GM21515 (cell line): ENCODE results near the gene SCCPDH.

Experiments used
- ATAC-seq: cut with Tn5 transposase; IDR thresholded peaks from one replicate; pipeline ENCODE4 v1.9.1; 2021; ENCODE audit not compliant: unreplicated experiment

SCCPDH gene

GRCh38 chr1:246748006-246748405 is 23.8 kb downstream of the SCCPDH start:
- ATAC-seq, result no peak

GRCh38 chr1:246748867-246749266 is 24.7 kb downstream of the SCCPDH start:
- no peak for ATAC-seq

- ATAC-seq, result no peak
These were observed 26.5 kb downstream of the SCCPDH start for GRCh38 chr1:246750752-246751151.

GRCh38 chr1:246753670-246754535 is 29.7 kb downstream of the SCCPDH start:
- peak; percentile 90 for ATAC-seq

- ATAC-seq, result no peak
These were observed 31.2 kb downstream of the SCCPDH start for GRCh38 chr1:246755419-246755818.

- no peak for ATAC-seq
These were observed 36.5 kb downstream of the SCCPDH start for GRCh38 chr1:246760422-246761347.

- no peak for ATAC-seq
These were observed 37.2 kb downstream of the SCCPDH start for GRCh38 chr1:246761396-246761795.

- ATAC-seq, result no peak
These were observed 41.3 kb downstream of the SCCPDH start for GRCh38 chr1:246765521-246765920.

GRCh38 chr1:246768403-246769020 is 44.3 kb downstream of the SCCPDH start:
- no peak for ATAC-seq

- no peak for ATAC-seq
These were observed 45.1 kb downstream of the SCCPDH start for GRCh38 chr1:246769306-246769705.

GRCh38 chr1:246771366-246771765 is 47.2 kb downstream of the SCCPDH start:
- no peak for ATAC-seq

GRCh38 chr1:246772686-246773085 is 48.5 kb downstream of the SCCPDH start:
- ATAC-seq, result peak; percentile 22

- ATAC-seq, result peak; percentile 99
These were observed 49.0 kb downstream of the SCCPDH start for GRCh38 chr1:246773213-246773641.

- ATAC-seq, result no peak
These were observed 51.5 kb downstream of the SCCPDH start for GRCh38 chr1:246775531-246776385.

GRCh38 chr1:246776923-246777322 is 52.7 kb downstream of the SCCPDH start:
- no peak for ATAC-seq

GRCh38 chr1:246778663-246779062 is 54.5 kb downstream of the SCCPDH start:
- ATAC-seq, result no peak

- ATAC-seq, result no peak
These were observed 55.5 kb downstream of the SCCPDH start for GRCh38 chr1:246779561-246780175.

GRCh38 chr1:246780264-246780663 is 56.1 kb downstream of the SCCPDH start:
- no peak for ATAC-seq

GRCh38 chr1:246781212-246781611 is 57.0 kb downstream of the SCCPDH start:
- ATAC-seq, result no peak
